ENCODE results near the gene ASAH2B.

ASAH2B gene

GRCh38 chr10:50807851-50808776 is 68.4 kb downstream of the ASAH2B start:
- no peak for DNase-seq (ENCODE audit: low read depth)
- H3K4me3 ChIP-seq (ENCODE audit: low read length), result no peak overlapping the region
- no peak for TF ChIP-seq CTCF (IDR thresholded peaks at IDR 0.05; ENCODE audit: insufficient read depth, low read depth, low read length, missing control alignments)

Measured in epithelial cell of esophagus (primary cell).